Loucy (cell line): ENCODE results near the gene COL27A1.

ENCODE experiments used
- EZH2phosphoT487 ChIP-seq: fragments of 200-600 bp; IDR thresholded peaks from 2 replicates; pipeline ENCODE4 v1.6.1; 2018; ENCODE audit warnings: antibody characterized with exemption, mild to moderate bottlenecking, moderate library complexity, borderline replicate concordance
- TF ChIP-seq, protein P1 (sequence below): fragments of 200-600 bp; sonication (generic); conservative IDR thresholded peaks from 2 replicates; pipeline ENCODE4 v1.5.1; 2014; ENCODE audit warnings: mild to moderate bottlenecking, antibody characterized with exemption, low read length

GRCh38 chr9:114210136-114210535 lies 54.8 kb downstream of the COL27A1 start:
- no peak for TF ChIP-seq EZH2phosphoT487
- TF ChIP-seq, protein P1, sequence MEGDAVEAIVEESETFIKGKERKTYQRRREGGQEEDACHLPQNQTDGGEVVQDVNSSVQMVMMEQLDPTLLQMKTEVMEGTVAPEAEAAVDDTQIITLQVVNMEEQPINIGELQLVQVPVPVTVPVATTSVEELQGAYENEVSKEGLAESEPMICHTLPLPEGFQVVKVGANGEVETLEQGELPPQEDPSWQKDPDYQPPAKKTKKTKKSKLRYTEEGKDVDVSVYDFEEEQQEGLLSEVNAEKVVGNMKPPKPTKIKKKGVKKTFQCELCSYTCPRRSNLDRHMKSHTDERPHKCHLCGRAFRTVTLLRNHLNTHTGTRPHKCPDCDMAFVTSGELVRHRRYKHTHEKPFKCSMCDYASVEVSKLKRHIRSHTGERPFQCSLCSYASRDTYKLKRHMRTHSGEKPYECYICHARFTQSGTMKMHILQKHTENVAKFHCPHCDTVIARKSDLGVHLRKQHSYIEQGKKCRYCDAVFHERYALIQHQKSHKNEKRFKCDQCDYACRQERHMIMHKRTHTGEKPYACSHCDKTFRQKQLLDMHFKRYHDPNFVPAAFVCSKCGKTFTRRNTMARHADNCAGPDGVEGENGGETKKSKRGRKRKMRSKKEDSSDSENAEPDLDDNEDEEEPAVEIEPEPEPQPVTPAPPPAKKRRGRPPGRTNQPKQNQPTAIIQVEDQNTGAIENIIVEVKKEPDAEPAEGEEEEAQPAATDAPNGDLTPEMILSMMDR = no peak
